ENCODE data around the gene TMPRSS7. TPM values are rescaled to one million over a fixed set of nuclear protein-coding genes. Genes with fewer than 3 reads are reported as not detected.

TMPRSS7 gene
- total and polyA plus RNA-seq, 2 donors from 2014 or later, result not detected

- Histone ChIP-seq H3K4me1 (ENCODE audit: control insufficient read depth in 2 of 3, insufficient read depth in 2 of 3, low read depth in 1 of 3, low read length in 3 of 3) (peaks cover 0 to 2% (median 0%) of the 10 kb centered on the region in 3 donors), H3K27me3 (ENCODE audit: control insufficient read depth, insufficient read depth, low read length) (no peaks in the 10 kb centered on the region), H3K9ac (ENCODE audit: low read length in 3 of 3) (no peak overlapping the region), H3K27ac (ENCODE audit: low read depth in 2 of 2, low read length in 2 of 2) (no peak overlapping the region), H3K9me3 (ENCODE audit: control insufficient read depth in 2 of 3, insufficient read depth in 1 of 3, low read length in 3 of 3) (no peaks in the 10 kb centered on the region), H3K4me3 (ENCODE audit: low read length in 3 of 3) (no peak overlapping the region), H3K36me3 (ENCODE audit: control insufficient read depth in 2 of 3, insufficient read depth in 3 of 3, low read length in 3 of 3) (no peaks in the 10 kb centered on the region)
- intact Hi-C loops (cut with DNase I), result no loop called here
- TF ChIP-seq, protein P1, sequence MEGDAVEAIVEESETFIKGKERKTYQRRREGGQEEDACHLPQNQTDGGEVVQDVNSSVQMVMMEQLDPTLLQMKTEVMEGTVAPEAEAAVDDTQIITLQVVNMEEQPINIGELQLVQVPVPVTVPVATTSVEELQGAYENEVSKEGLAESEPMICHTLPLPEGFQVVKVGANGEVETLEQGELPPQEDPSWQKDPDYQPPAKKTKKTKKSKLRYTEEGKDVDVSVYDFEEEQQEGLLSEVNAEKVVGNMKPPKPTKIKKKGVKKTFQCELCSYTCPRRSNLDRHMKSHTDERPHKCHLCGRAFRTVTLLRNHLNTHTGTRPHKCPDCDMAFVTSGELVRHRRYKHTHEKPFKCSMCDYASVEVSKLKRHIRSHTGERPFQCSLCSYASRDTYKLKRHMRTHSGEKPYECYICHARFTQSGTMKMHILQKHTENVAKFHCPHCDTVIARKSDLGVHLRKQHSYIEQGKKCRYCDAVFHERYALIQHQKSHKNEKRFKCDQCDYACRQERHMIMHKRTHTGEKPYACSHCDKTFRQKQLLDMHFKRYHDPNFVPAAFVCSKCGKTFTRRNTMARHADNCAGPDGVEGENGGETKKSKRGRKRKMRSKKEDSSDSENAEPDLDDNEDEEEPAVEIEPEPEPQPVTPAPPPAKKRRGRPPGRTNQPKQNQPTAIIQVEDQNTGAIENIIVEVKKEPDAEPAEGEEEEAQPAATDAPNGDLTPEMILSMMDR (IDR thresholded peaks at IDR 0.05; ENCODE audit: borderline replicate concordance, extremely low read depth, insufficient read depth), result no peak
- FAIRE-seq (no peak), DNase-seq (no peak)
Measured at GRCh38 chr3:112096176-112096575, 61.6 kb downstream of the TMPRSS7 start.

- DNase-seq (peak in 1 of 5 donors; percentile 39), FAIRE-seq (no peak)
- H3K9ac ChIP-seq (ENCODE audit: low read length in 3 of 3), result no peak overlapping the region
- TF ChIP-seq, protein P1 (IDR thresholded peaks at IDR 0.05; ENCODE audit: borderline replicate concordance, extremely low read depth, insufficient read depth), result no peak
- H3K27ac ChIP-seq (ENCODE audit: low read depth in 2 of 2, low read length in 2 of 2), result no peak overlapping the region
- H3K9me3 ChIP-seq (ENCODE audit: control insufficient read depth in 2 of 3, insufficient read depth in 1 of 3, low read length in 3 of 3), result no peaks in the 10 kb centered on the region
- H3K36me3 ChIP-seq (ENCODE audit: control insufficient read depth in 2 of 3, insufficient read depth in 3 of 3, low read length in 3 of 3), result no peaks in the 10 kb centered on the region
- peaks cover 0 to 2% (median 0%) of the 10 kb centered on the region in 3 donors for H3K4me1 ChIP-seq (ENCODE audit: control insufficient read depth in 2 of 3, insufficient read depth in 2 of 3, low read depth in 1 of 3, low read length in 3 of 3)
- no peaks in the 10 kb centered on the region for H3K27me3 ChIP-seq (ENCODE audit: control insufficient read depth, insufficient read depth, low read length)
- intact Hi-C loops (cut with DNase I), result no loop called here
- H3K4me3 ChIP-seq (ENCODE audit: low read length in 3 of 3), result no peak overlapping the region
Measured at GRCh38 chr3:112097378-112097777, 62.8 kb downstream of the TMPRSS7 start.

GRCh38 chr3:112101916-112102315 lies 67.4 kb downstream of the TMPRSS7 start:
- H3K27me3 ChIP-seq (ENCODE audit: control insufficient read depth, insufficient read depth, low read length), result no peaks in the 10 kb centered on the region
- no peak overlapping the region for H3K9ac ChIP-seq (ENCODE audit: low read length in 3 of 3)
- intact Hi-C loops (cut with DNase I), result no loop called here
- H3K4me3 ChIP-seq (ENCODE audit: low read length in 3 of 3), result no peak overlapping the region
- TF ChIP-seq, protein P1 (IDR thresholded peaks at IDR 0.05; ENCODE audit: borderline replicate concordance, extremely low read depth, insufficient read depth), result no peak
- no peak for FAIRE-seq
- H3K4me1 ChIP-seq (ENCODE audit: control insufficient read depth in 2 of 3, insufficient read depth in 2 of 3, low read depth in 1 of 3, low read length in 3 of 3), result no peaks in the 10 kb centered on the region
- H3K9me3 ChIP-seq (ENCODE audit: control insufficient read depth in 2 of 3, insufficient read depth in 1 of 3, low read length in 3 of 3), result no peaks in the 10 kb centered on the region
- DNase-seq, result peak in 2 of 5 donors; percentile 44 to 52
- no peak overlapping the region for H3K27ac ChIP-seq (ENCODE audit: low read depth in 2 of 2, low read length in 2 of 2)
- H3K36me3 ChIP-seq (ENCODE audit: control insufficient read depth in 2 of 3, insufficient read depth in 3 of 3, low read length in 3 of 3), result peaks cover 0 to 3% (median 0%) of the 10 kb centered on the region in 3 donors

DNA sequence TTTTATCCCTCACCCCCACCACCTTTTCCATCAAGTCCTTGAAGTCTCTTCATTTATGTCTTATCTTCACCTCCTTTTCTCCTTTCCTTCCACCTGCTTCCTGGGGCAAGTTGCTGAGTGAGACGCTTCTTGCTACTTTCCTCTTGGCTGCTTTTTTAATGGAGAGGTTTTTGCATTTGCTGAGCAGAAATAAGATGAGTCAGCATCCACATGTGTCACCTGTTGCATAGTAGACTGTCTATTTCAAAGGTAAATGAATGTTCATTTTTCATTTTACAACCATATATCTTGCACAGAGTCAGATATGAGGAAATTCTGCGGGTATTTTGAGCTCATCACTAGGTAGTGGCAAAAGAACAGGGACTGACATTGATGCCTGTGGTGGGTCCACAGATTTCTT lies 70.2 kb downstream of the TMPRSS7 start:
- intact Hi-C loops (cut with DNase I), result no loop called here
- Histone ChIP-seq H3K27ac (ENCODE audit: low read depth in 2 of 2, low read length in 2 of 2) (no peak overlapping the region), H3K36me3 (ENCODE audit: control insufficient read depth in 2 of 3, insufficient read depth in 3 of 3, low read length in 3 of 3) (peaks cover 0 to 3% (median 0%) of the 10 kb centered on the region in 3 donors), H3K4me3 (ENCODE audit: low read length in 3 of 3) (no peak overlapping the region), H3K27me3 (ENCODE audit: control insufficient read depth, insufficient read depth, low read length) (no peaks in the 10 kb centered on the region), H3K9me3 (ENCODE audit: control insufficient read depth in 2 of 3, insufficient read depth in 1 of 3, low read length in 3 of 3) (no peaks in the 10 kb centered on the region), H3K9ac (ENCODE audit: low read length in 3 of 3) (no peak overlapping the region), H3K4me1 (ENCODE audit: control insufficient read depth in 2 of 3, insufficient read depth in 2 of 3, low read depth in 1 of 3, low read length in 3 of 3) (no peaks in the 10 kb centered on the region)
- FAIRE-seq (no peak), DNase-seq (no peak)
- TF ChIP-seq, protein P1 (IDR thresholded peaks at IDR 0.05; ENCODE audit: borderline replicate concordance, extremely low read depth, insufficient read depth), result no peak

Data from kidney (tissue), 14 donors.